ENCODE measurements around the gene TMEM200A. TPM values are rescaled to one million over a fixed set of nuclear protein-coding genes. Genes with fewer than 3 reads are reported as not detected.

The TMEM200A gene
- total and polyA plus RNA-seq, 2 experiments from 2014 or later = 44.5 to 47.0 TPM

DNA sequence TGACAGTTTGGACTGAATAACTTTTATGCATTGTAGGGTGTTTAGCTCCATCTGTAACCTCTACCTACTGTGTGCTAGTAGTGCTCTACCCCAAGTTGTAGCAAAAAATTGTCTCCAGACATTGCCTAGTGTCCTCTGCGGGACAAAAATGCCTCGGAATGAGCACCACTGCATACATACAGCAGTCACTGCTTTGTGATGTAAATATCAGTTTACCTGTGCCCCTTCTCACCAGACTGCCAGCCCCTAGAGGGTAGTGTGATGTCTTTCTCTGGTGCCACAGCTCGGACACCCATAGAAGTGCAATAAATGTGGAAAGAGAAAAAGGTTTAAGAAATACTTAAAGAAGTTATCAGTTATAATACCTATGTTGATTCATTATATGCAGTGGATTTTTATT, 25.1 kb downstream of the TMEM200A start:
- H3K27me3 ChIP-seq (replicated peaks; ENCODE audit: insufficient read depth) = no peaks in the 10 kb centered on the region
- no peak overlapping the region for H3K27ac ChIP-seq
- 91 to 93% methylated on average over 3 of the region's 3 CpGs for WGBS, 2 experiments (ENCODE audit: low coverage in 1 of 2, low lambda C conversion rate in 2 of 2, missing lambda C conversion rate in 2 of 2)
- H3K36me3 ChIP-seq (ENCODE audit: low read depth) = peaks cover 14% of the 10 kb centered on the region; the same call in 1 of the 2 replicates
- peaks cover 15% of the 10 kb centered on the region for H3K4me1 ChIP-seq (ENCODE audit: insufficient read depth)
- H4K20me1 ChIP-seq (ENCODE audit: insufficient read depth) = no peaks in the 10 kb centered on the region
- no peak overlapping the region for H3K9ac ChIP-seq
- H3K9me3 ChIP-seq (ENCODE audit: low read depth) = no peaks in the 10 kb centered on the region
- no peak for TF ChIP-seq EZH2phosphoT487 (IDR thresholded peaks at IDR 0.05; ENCODE audit: insufficient read depth, low read depth)
- TF ChIP-seq EZH2 (IDR thresholded peaks at IDR 0.05; ENCODE audit: insufficient read depth, poor library complexity, severe bottlenecking) = no peak
- H2AFZ ChIP-seq = no peak overlapping the region
- no peak overlapping the region for H3K4me2 ChIP-seq (ENCODE audit: unreplicated experiment)
- H3K9me2 ChIP-seq (ENCODE audit: insufficient read depth) = no peaks in the 10 kb centered on the region
- H3K79me2 ChIP-seq (ENCODE audit: insufficient read depth) = peaks cover 29% of the 10 kb centered on the region
- H3K4me3 ChIP-seq = no peak overlapping the region
- in situ Hi-C loops (cut with MboI) = no loop called here
- no peak for DNase-seq
- H3F3A ChIP-seq (ENCODE audit: insufficient read depth) = peaks cover 14% of the 10 kb centered on the region; the same call in 1 of the 2 replicates

DNA sequence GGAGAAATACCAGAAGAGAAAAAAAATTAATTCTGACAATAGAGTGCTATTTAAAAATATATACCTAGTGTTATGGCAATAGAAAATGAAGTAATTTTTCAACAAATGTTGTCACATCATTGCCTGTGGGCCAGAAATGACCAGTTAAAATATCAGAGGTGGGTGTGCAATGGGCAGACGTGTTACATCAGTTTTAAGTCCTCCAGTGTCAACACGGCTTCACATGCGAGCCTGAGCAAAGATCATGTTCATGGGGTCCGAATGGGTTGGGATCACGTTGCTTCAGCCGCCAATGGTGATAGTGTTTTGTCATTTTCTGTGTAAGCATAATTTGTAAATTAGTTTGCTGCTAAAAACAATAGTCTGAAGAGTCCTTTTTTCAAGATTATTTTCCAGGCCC, 27.5 kb downstream of the TMEM200A start:
- no peak overlapping the region for H3K4me2 ChIP-seq (ENCODE audit: unreplicated experiment)
- no peak overlapping the region for H3K9ac ChIP-seq
- H3K4me1 ChIP-seq (ENCODE audit: insufficient read depth) = peaks cover 26% of the 10 kb centered on the region
- H3K9me3 ChIP-seq (ENCODE audit: low read depth) = no peaks in the 10 kb centered on the region
- no peak overlapping the region for H3K27ac ChIP-seq
- no peaks in the 10 kb centered on the region for H3K9me2 ChIP-seq (ENCODE audit: insufficient read depth)
- WGBS, 2 experiments (ENCODE audit: low coverage in 1 of 2, low lambda C conversion rate in 2 of 2, missing lambda C conversion rate in 2 of 2) = 96 to 100% methylated on average over 6 of the region's 6 CpGs
- H3K36me3 ChIP-seq (ENCODE audit: low read depth) = 0 out of 2 replicates have a peak, but pooled peaks cover 4% of the 10 kb centered on the region
- no peaks in the 10 kb centered on the region for H4K20me1 ChIP-seq (ENCODE audit: insufficient read depth)
- H3K79me2 ChIP-seq (ENCODE audit: insufficient read depth) = peaks cover 49% of the 10 kb centered on the region
- no peaks in the 10 kb centered on the region for H3K27me3 ChIP-seq (replicated peaks; ENCODE audit: insufficient read depth)
- no peak for DNase-seq
- H3F3A ChIP-seq (ENCODE audit: insufficient read depth) = peaks cover 14% of the 10 kb centered on the region; the same call in 1 of the 2 replicates
- in situ Hi-C loops (cut with MboI) = no loop called here
- TF ChIP-seq EZH2 (IDR thresholded peaks at IDR 0.05; ENCODE audit: insufficient read depth, poor library complexity, severe bottlenecking) = no peak
- TF ChIP-seq EZH2phosphoT487 (IDR thresholded peaks at IDR 0.05; ENCODE audit: insufficient read depth, low read depth) = no peak
- H3K4me3 ChIP-seq = no peak overlapping the region
- no peak overlapping the region for H2AFZ ChIP-seq

GRCh38 chr6:130394246-130394645, 28.4 kb downstream of the TMEM200A start:
- Histone ChIP-seq H3K79me2 (ENCODE audit: insufficient read depth) (peaks cover 57% of the 10 kb centered on the region), H3K9ac (no peak overlapping the region), H3K36me3 (ENCODE audit: low read depth) (0 out of 2 replicates have a peak, but pooled peaks cover 4% of the 10 kb centered on the region), H3F3A (ENCODE audit: insufficient read depth) (peaks cover 18% of the 10 kb centered on the region; the same call in 1 of the 2 replicates), H3K9me2 (ENCODE audit: insufficient read depth) (no peaks in the 10 kb centered on the region), H3K4me2 (ENCODE audit: unreplicated experiment) (no peak overlapping the region), H3K4me1 (ENCODE audit: insufficient read depth) (peaks cover 26% of the 10 kb centered on the region), H3K4me3 (no peak overlapping the region), H3K27me3 (replicated peaks; ENCODE audit: insufficient read depth) (no peaks in the 10 kb centered on the region), H2AFZ (no peak overlapping the region), H3K27ac (no peak overlapping the region), H4K20me1 (ENCODE audit: insufficient read depth) (no peaks in the 10 kb centered on the region), H3K9me3 (ENCODE audit: low read depth) (no peaks in the 10 kb centered on the region)
- 75 to 82% methylated on average over 5 of the region's 5 CpGs for WGBS, 2 experiments (ENCODE audit: low coverage in 1 of 2, low lambda C conversion rate in 2 of 2, missing lambda C conversion rate in 2 of 2)
- in situ Hi-C loops (cut with MboI) = no loop called here
- no peak for DNase-seq
- TF ChIP-seq EZH2 (IDR thresholded peaks at IDR 0.05; ENCODE audit: insufficient read depth, poor library complexity, severe bottlenecking) (no peak), EZH2phosphoT487 (IDR thresholded peaks at IDR 0.05; ENCODE audit: insufficient read depth, low read depth) (no peak)

DNA sequence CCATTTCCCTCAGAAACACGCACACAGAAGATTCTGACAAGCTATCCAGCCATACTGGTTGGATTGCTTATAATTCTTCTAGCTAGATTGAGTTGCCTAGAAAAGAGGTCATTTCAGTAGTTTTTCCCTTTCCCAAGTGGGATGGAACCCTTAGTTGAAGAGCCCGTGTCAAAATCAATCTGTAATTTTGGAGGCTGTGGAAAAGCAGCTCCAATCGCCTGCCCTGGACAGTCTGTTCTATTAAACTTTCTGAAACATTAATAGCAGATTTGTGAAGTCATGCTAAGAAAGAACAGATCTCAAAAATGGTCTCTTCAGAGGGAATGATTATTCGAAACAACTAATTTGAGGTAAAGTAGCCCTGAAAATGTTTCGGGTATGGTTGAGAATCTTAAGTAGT, 29.3 kb downstream of the TMEM200A start:
- H3K4me1 ChIP-seq (ENCODE audit: insufficient read depth) = peaks cover 26% of the 10 kb centered on the region
- no peak for TF ChIP-seq EZH2phosphoT487 (IDR thresholded peaks at IDR 0.05; ENCODE audit: insufficient read depth, low read depth)
- TF ChIP-seq EZH2 (IDR thresholded peaks at IDR 0.05; ENCODE audit: insufficient read depth, poor library complexity, severe bottlenecking) = no peak
- no peak overlapping the region for H3K4me2 ChIP-seq (ENCODE audit: unreplicated experiment)
- no peak overlapping the region for H2AFZ ChIP-seq
- 71% methylated on average over 5 of the region's 5 CpGs for WGBS, 2 experiments (ENCODE audit: low coverage in 1 of 2, low lambda C conversion rate in 2 of 2, missing lambda C conversion rate in 2 of 2)
- no peaks in the 10 kb centered on the region for H3K27me3 ChIP-seq (replicated peaks; ENCODE audit: insufficient read depth)
- in situ Hi-C loops (cut with MboI) = no loop called here
- peaks cover 18% of the 10 kb centered on the region; the same call in 1 of the 2 replicates for H3F3A ChIP-seq (ENCODE audit: insufficient read depth)
- no peaks in the 10 kb centered on the region for H3K9me2 ChIP-seq (ENCODE audit: insufficient read depth)
- H3K27ac ChIP-seq = no peak overlapping the region
- H3K79me2 ChIP-seq (ENCODE audit: insufficient read depth) = peaks cover 58% of the 10 kb centered on the region
- H3K9me3 ChIP-seq (ENCODE audit: low read depth) = no peaks in the 10 kb centered on the region
- no peak overlapping the region for H3K9ac ChIP-seq
- no peak for DNase-seq
- H3K4me3 ChIP-seq = no peak overlapping the region
- no peaks in the 10 kb centered on the region for H4K20me1 ChIP-seq (ENCODE audit: insufficient read depth)
- 0 out of 2 replicates have a peak, but pooled peaks cover 4% of the 10 kb centered on the region for H3K36me3 ChIP-seq (ENCODE audit: low read depth)
